HCT116 (cell line): Measurements from ENCODE around the gene OR10H5. TPM values are rescaled to one million over a fixed set of nuclear protein-coding genes. Genes with fewer than 3 reads are reported as not detected.
"Not testable (repeated sequence)": the region's sequence is repeated elsewhere in the genome, so short reads cannot be mapped to it uniquely, and the experiment has no call there.

Experiments
- ATAC-seq: fragments of 200-7000 bp; cut with Tn5 transposase; 2 replicates; pipeline ENCODE4 v1.9.1; 2020; ENCODE audit warnings: mild to moderate bottlenecking, moderate library complexity
- BruUV-seq: library from RNA; stranded (reverse); fragments of 400-500 nt; replicated peaks from 2 replicates; lab custom pipeline; 2021; lab: Mats Ljungman, UMichigan
- CTCF ChIA-PET: fragments of 300-600 bp; sonication (Branson Sonifier 250); formaldehyde crosslinking; loops from one replicate; lab custom pipeline; 2021; ENCODE audit warnings: antibody characterized with exemption; lab: Charles Lee
- POLR2A ChIA-PET: fragments of 300-600, 350-600 bp; sonication (Branson Sonifier 250); formaldehyde crosslinking; loops from one replicate; lab custom pipeline; 2021; ENCODE audit warnings: antibody characterized with exemption; lab: Charles Lee
- RAD21 ChIA-PET, 2 experiments: fragments of 300-600 bp; sonication (Branson Sonifier 250); formaldehyde crosslinking; loops; one replicate each; lab custom pipeline; 2023; ENCODE audit warnings: low total read pairs in 2 of 2; ENCODE audit not compliant: uncharacterized antibody in 2 of 2, unreplicated experiment in 2 of 2, low non-redundant PET in 1 of 2; lab: Charles Lee
- DNase-seq: peaks from one replicate; pipeline ENCODE4 v3.0.0-alpha.2; 2010; ENCODE audit warnings: low read depth, low spot score
- H2AFZ ChIP-seq: fragments of 200-600 bp; shearing (Covaris generic), sonication (generic); 2 replicates; pipeline ENCODE4 v1.6.1; 2017; ENCODE audit warnings: low read depth, mixed run types, mixed read lengths, antibody characterized with exemption, low read length; ENCODE audit not compliant: poor library complexity, severe bottlenecking
- H3K27ac ChIP-seq: 2 replicates; pipeline ENCODE4 v1.5.1; 2012; ENCODE audit warnings: low read depth, low read length
- H3K27me3 ChIP-seq: fragments of 200-600 bp; sonication (generic); 2 replicates; pipeline ENCODE4 v1.6.1; 2016; ENCODE audit warnings: mixed run types, low read length, mixed read lengths; ENCODE audit not compliant: insufficient read depth
- H3K36me3 ChIP-seq, 2 experiments: fragments of 200-500 bp in 1 of 2; fragments of 200-600 bp in 1 of 2; sonication (Bioruptor generic) in 1 of 2; sonication (generic) in 1 of 2; 2 replicates each; pipeline versions ENCODE4 v1.5.1 to v1.6.1; 2014 to 2016; ENCODE audit warnings: low read length in 2 of 2, inconsistent platforms in 1 of 2, mixed read lengths in 1 of 2, mixed run types in 1 of 2; ENCODE audit not compliant: insufficient read depth in 2 of 2, control insufficient read depth in 1 of 2
- H3K4me1 ChIP-seq, 2 experiments: fragments of 200-600 bp in 1 of 2; sonication (generic) in 1 of 2; 2 replicates each; pipeline versions ENCODE4 v1.5.1 to v1.6.1; 2012 to 2017; ENCODE audit warnings: low read length in 2 of 2, inconsistent platforms in 1 of 2, mild to moderate bottlenecking in 1 of 2, mixed read lengths in 1 of 2, mixed run types in 1 of 2, moderate library complexity in 1 of 2; ENCODE audit not compliant: insufficient read depth in 2 of 2, control insufficient read depth in 1 of 2
- H3K4me2 ChIP-seq: fragments of 200-600 bp; sonication (generic); 2 replicates; pipeline ENCODE4 v1.6.1; 2017; ENCODE audit warnings: mixed run types, low read length, mixed read lengths
- H3K4me3 ChIP-seq, 2 experiments: fragments of 200-600 bp in 1 of 2; sonication (generic) in 1 of 2; replicated peaks in 1 of 2; 2 replicates each; pipeline ENCODE4 v1.5.1; 2011 to 2016; ENCODE audit warnings: low read length in 2 of 2, control low read depth in 1 of 2, low read depth in 1 of 2, mild to moderate bottlenecking in 1 of 2, mixed read lengths in 1 of 2, mixed run types in 1 of 2
- H3K79me2 ChIP-seq: fragments of 200-600 bp; sonication (generic); 2 replicates; pipeline ENCODE4 v1.6.1; 2017; ENCODE audit warnings: mild to moderate bottlenecking, mixed run types, low read length, moderate library complexity, mixed read lengths; ENCODE audit not compliant: insufficient read depth
- H3K9ac ChIP-seq: fragments of 200-600 bp; sonication (generic); 2 replicates; pipeline ENCODE4 v1.6.1; 2016; ENCODE audit warnings: low read length, mixed read lengths
- H3K9me2 ChIP-seq: fragments of 200-600 bp; sonication (generic), shearing (Covaris generic); 2 replicates; pipeline ENCODE4 v1.6.1; 2017; ENCODE audit warnings: mixed run types, mild to moderate bottlenecking, moderate library complexity; ENCODE audit not compliant: insufficient read depth
- H3K9me3 ChIP-seq, 2 experiments: fragments of 200-500 bp in 1 of 2; fragments of 200-600 bp in 1 of 2; sonication (Bioruptor generic) in 1 of 2; sonication (generic) in 1 of 2; 2 replicates each; pipeline ENCODE4 v1.6.1; 2014 to 2017; ENCODE audit warnings: low read length in 2 of 2, mixed read lengths in 2 of 2, inconsistent platforms in 1 of 2, low read depth in 1 of 2, mild to moderate bottlenecking in 1 of 2, mixed run types in 1 of 2, moderate library complexity in 1 of 2; ENCODE audit not compliant: control insufficient read depth in 1 of 2, insufficient read depth in 1 of 2
- H4K20me1 ChIP-seq: fragments of 200-600 bp; sonication (generic), shearing (Covaris generic); 2 replicates; pipeline ENCODE4 v1.6.1; 2017; ENCODE audit warnings: mixed run types, mild to moderate bottlenecking, moderate library complexity; ENCODE audit not compliant: insufficient read depth
- EZH2phosphoT487 ChIP-seq: fragments of 200-600 bp; IDR thresholded peaks from 2 replicates; pipeline ENCODE4 v1.6.1; 2018; ENCODE audit warnings: antibody characterized with exemption, borderline replicate concordance
- intact Hi-C: fragments of 100-400 bp; cut with micrococcal nuclease; formaldehyde crosslinking; loops from 2 replicates; pipeline ENCODE4 v1.10.0; 2022
- total RNA-seq: library from RNA; stranded (reverse); gene quantifications from one replicate; pipeline ENCODE4 v1.2.1, GENCODE V29; 2021; ENCODE audit not compliant: unreplicated experiment
- TF ChIP-seq, protein P1 (sequence below): IDR thresholded peaks from 2 replicates; pipeline ENCODE4 v1.6.1; 2012; ENCODE audit warnings: low read depth

The OR10H5 gene
- total RNA-seq, 1 experiment from 2014 or later = not detected

DNA sequence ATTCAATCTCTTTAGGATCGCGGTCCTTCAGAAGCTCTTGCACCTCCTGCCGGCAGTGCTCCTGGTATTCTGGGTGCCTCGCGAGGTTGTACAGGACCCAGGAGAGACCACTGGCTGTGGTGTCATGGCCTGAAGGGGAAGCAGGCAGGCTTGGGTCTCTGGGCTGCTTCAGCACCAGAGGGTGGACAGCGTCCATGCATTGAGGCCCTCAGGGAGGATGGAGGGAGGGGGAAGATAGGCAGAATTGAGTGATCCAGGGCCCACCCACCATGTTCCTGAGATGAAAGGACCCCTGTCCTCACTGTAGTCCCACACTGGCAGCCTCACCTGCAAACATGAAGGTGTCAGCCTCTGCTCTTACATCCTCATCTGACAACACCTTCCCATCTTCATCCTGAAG is 17.9 kb upstream of the OR10H5 start:
- H3K4me1 ChIP-seq = no peaks in the 10 kb centered on the region
- ChIA-PET POLR2A (no interaction called here), RAD21 (no interaction called here), CTCF (no interaction called here)
- no peak overlapping the region for H3K4me3 ChIP-seq
- no peak overlapping the region for H3K4me2 ChIP-seq
- H3K9me2 ChIP-seq = no peaks in the 10 kb centered on the region
- H3K36me3 ChIP-seq = no peaks in the 10 kb centered on the region
- H3K79me2 ChIP-seq = no peaks in the 10 kb centered on the region
- DNase-seq (no peak), ATAC-seq (no peak)
- H3K9me3 ChIP-seq = no peaks in the 10 kb centered on the region
- H2AFZ ChIP-seq = no peak overlapping the region
- intact Hi-C loops = no loop called here
- no TSS peak for BruUV-seq
- TF ChIP-seq, protein P1, sequence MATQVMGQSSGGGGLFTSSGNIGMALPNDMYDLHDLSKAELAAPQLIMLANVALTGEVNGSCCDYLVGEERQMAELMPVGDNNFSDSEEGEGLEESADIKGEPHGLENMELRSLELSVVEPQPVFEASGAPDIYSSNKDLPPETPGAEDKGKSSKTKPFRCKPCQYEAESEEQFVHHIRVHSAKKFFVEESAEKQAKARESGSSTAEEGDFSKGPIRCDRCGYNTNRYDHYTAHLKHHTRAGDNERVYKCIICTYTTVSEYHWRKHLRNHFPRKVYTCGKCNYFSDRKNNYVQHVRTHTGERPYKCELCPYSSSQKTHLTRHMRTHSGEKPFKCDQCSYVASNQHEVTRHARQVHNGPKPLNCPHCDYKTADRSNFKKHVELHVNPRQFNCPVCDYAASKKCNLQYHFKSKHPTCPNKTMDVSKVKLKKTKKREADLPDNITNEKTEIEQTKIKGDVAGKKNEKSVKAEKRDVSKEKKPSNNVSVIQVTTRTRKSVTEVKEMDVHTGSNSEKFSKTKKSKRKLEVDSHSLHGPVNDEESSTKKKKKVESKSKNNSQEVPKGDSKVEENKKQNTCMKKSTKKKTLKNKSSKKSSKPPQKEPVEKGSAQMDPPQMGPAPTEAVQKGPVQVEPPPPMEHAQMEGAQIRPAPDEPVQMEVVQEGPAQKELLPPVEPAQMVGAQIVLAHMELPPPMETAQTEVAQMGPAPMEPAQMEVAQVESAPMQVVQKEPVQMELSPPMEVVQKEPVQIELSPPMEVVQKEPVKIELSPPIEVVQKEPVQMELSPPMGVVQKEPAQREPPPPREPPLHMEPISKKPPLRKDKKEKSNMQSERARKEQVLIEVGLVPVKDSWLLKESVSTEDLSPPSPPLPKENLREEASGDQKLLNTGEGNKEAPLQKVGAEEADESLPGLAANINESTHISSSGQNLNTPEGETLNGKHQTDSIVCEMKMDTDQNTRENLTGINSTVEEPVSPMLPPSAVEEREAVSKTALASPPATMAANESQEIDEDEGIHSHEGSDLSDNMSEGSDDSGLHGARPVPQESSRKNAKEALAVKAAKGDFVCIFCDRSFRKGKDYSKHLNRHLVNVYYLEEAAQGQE = peak; percentile 82
- no peak for TF ChIP-seq EZH2phosphoT487
- H3K27me3 ChIP-seq = peaks cover 8% of the 10 kb centered on the region; the same call in 1 of the 2 replicates
- H4K20me1 ChIP-seq = no peaks in the 10 kb centered on the region
- no peak overlapping the region for H3K27ac ChIP-seq
- no peak overlapping the region for H3K9ac ChIP-seq

DNA sequence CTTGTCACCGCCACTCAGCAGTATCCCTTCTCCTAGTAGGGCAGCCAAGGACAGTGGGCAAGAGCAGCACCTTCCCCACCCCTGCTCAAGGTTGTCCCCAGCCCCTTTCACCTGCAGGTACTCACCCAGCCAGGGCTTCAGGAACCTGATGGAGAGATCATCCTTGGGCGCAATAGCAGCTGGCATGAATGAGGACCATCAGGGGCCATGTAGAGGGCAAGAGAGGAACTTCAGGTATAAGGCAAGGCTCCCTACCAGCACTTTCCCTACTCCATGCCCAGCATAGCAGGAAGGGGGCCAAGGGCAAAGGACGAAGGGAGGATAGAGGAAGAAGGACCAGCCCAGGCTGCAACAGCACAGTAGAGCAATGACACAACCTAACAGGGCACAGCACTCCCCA is 13.3 kb upstream of the OR10H5 start:
- H3K9me3 ChIP-seq, H3K9ac ChIP-seq, H3K4me1 ChIP-seq, H3K36me3 ChIP-seq, H3K79me2 ChIP-seq, H4K20me1 ChIP-seq, DNase-seq, BruUV-seq, intact Hi-C loops, H3K4me2 ChIP-seq, H3K4me3 ChIP-seq, CTCF ChIA-PET, RAD21 ChIA-PET, H3K9me2 ChIP-seq, ATAC-seq, H3K27ac ChIP-seq, H2AFZ ChIP-seq, POLR2A ChIA-PET: not testable (repeated sequence)
- H3K27me3 ChIP-seq = peaks cover 23% of the 10 kb centered on the region; the same call in 1 of the 2 replicates
